Loucy (cell line): ENCODE measurements around the gene S100B.

Experiments used
- CTCF ChIP-seq: fragments of 200-600 bp; sonication (generic); conservative IDR thresholded peaks from 2 replicates; pipeline ENCODE4 v1.5.1; 2014; ENCODE audit warnings: mild to moderate bottlenecking, antibody characterized with exemption, low read length
- EZH2phosphoT487 ChIP-seq: fragments of 200-600 bp; IDR thresholded peaks from 2 replicates; pipeline ENCODE4 v1.6.1; 2018; ENCODE audit warnings: antibody characterized with exemption, mild to moderate bottlenecking, moderate library complexity, borderline replicate concordance

GRCh38 chr21:46585191-46585953, 19.5 kb downstream of the S100B start:
- TF ChIP-seq CTCF = no peak
- no peak for TF ChIP-seq EZH2phosphoT487
